IMR-90 (cell line): Measurements from ENCODE around the gene FUT6. TPM values are rescaled to one million over a fixed set of nuclear protein-coding genes. Genes with fewer than 3 reads are reported as not detected.
A peak's percentile ranks its signal among the peaks of the same experiment; 100 is the strongest.

ENCODE experiments used
- ATAC-seq: fragments of 200-7000 bp; cut with Tn5 transposase; 2 replicates; pipeline ENCODE4 v1.9.1; 2020; ENCODE audit warnings: low read depth, mild to moderate bottlenecking, moderate library complexity
- BruUV-seq: library from RNA; stranded (reverse); fragments of 400-500 nt; replicated peaks from 2 replicates; lab custom pipeline; 2021; lab: Mats Ljungman, UMichigan
- CTCF ChIA-PET: fragments of 300-600 bp; formaldehyde crosslinking; extraction: SDS; loops from one replicate; lab custom pipeline; 2021; ENCODE audit warnings: antibody characterized with exemption; lab: Yijun Ruan, JAX
- POLR2A ChIA-PET: fragments of 300-600 bp; sonication (Branson Sonifier 250); formaldehyde crosslinking; loops from one replicate; lab custom pipeline; 2022; ENCODE audit warnings: antibody characterized with exemption; ENCODE audit not compliant: unreplicated experiment; lab: Charles Lee
- DNase-seq: peaks from one replicate; pipeline ENCODE4 v3.0.0; 2013
- H2AFZ ChIP-seq: replicated peaks from 2 replicates; pipeline ENCODE3; 2013; ENCODE audit warnings: low read length, mild to moderate bottlenecking; ENCODE audit not compliant: poor library complexity
- H2AK5ac ChIP-seq: 2 replicates; pipeline ENCODE4 v1.6.1; 2013; ENCODE audit warnings: low read depth, low read length, inconsistent platforms
- H2AK9ac ChIP-seq: replicated peaks from 2 replicates; pipeline ENCODE3; 2013; ENCODE audit warnings: mild to moderate bottlenecking, low read depth, low read length, moderate library complexity; ENCODE audit not compliant: poor library complexity
- H2BK120ac ChIP-seq: 2 replicates; pipeline ENCODE4 v1.6.1; 2013; ENCODE audit warnings: low read depth, low read length, inconsistent platforms
- H2BK15ac ChIP-seq: 3 replicates; pipeline ENCODE4 v1.6.1; 2013; ENCODE audit warnings: low read depth, low read length, inconsistent platforms
- H2BK20ac ChIP-seq: 2 replicates; pipeline ENCODE4 v1.6.1; 2013; ENCODE audit warnings: low read depth, mild to moderate bottlenecking, inconsistent platforms, low read length, moderate library complexity
- H2BK5ac ChIP-seq: 2 replicates; pipeline ENCODE4 v1.6.1; 2013; ENCODE audit warnings: mild to moderate bottlenecking, low read depth, low read length, inconsistent platforms; ENCODE audit not compliant: poor library complexity, severe bottlenecking
- H3K14ac ChIP-seq: replicated peaks from 2 replicates; pipeline ENCODE4 v1.6.1; 2013; ENCODE audit warnings: low read depth, low read length, inconsistent platforms
- H3K18ac ChIP-seq: 2 replicates; pipeline ENCODE4 v1.6.1; 2013; ENCODE audit warnings: low read depth, low read length, control low read depth
- H3K23ac ChIP-seq: 2 replicates; pipeline ENCODE4 v1.6.1; 2013; ENCODE audit warnings: low read depth, low read length, inconsistent platforms
- H3K27ac ChIP-seq: 2 replicates; pipeline ENCODE4 v1.5.1; 2013; ENCODE audit warnings: mild to moderate bottlenecking, control low read depth, low read length; ENCODE audit not compliant: insufficient read depth
- H3K27me3 ChIP-seq: 2 replicates; pipeline ENCODE4 v1.6.1; 2013; ENCODE audit warnings: low read length; ENCODE audit not compliant: control insufficient read depth, insufficient read depth
- H3K36me3 ChIP-seq: 2 replicates; pipeline ENCODE4 v1.6.1; 2013; ENCODE audit warnings: low read length, mixed read lengths; ENCODE audit not compliant: control insufficient read depth, insufficient read depth
- H3K4ac ChIP-seq: 2 replicates; pipeline ENCODE4 v1.6.1; 2013; ENCODE audit warnings: low read depth, low read length, inconsistent platforms
- H3K4me1 ChIP-seq: 2 replicates; pipeline ENCODE4 v1.6.1; 2013; ENCODE audit warnings: low read length, mixed read lengths; ENCODE audit not compliant: control insufficient read depth, insufficient read depth
- H3K4me2 ChIP-seq: 2 replicates; pipeline ENCODE4 v1.6.1; 2013; ENCODE audit warnings: low read depth, mild to moderate bottlenecking, control low read depth, low read length, moderate library complexity
- H3K4me3 ChIP-seq: 2 replicates; pipeline ENCODE4 v1.5.1; 2013; ENCODE audit warnings: low read depth, mild to moderate bottlenecking, control low read depth, low read length, moderate library complexity; ENCODE audit not compliant: insufficient read depth
- H3K56ac ChIP-seq: 2 replicates; pipeline ENCODE4 v1.6.1; 2013; ENCODE audit warnings: low read length, inconsistent platforms; ENCODE audit not compliant: insufficient read depth; ENCODE audit errors: extremely low read depth
- H3K79me1 ChIP-seq, 2 experiments: 2 replicates each; pipeline ENCODE4 v1.6.1; 2013; ENCODE audit warnings: low read length in 2 of 2, inconsistent platforms in 1 of 2, low read depth in 1 of 2
- H3K9ac ChIP-seq: 2 replicates; pipeline ENCODE4 v1.6.1; 2013; ENCODE audit warnings: low read depth, low read length, control low read depth
- H3K9me1 ChIP-seq: 2 replicates; pipeline ENCODE4 v1.6.1; 2013; ENCODE audit warnings: low read length, inconsistent platforms; ENCODE audit not compliant: insufficient read depth
- H3K9me3 ChIP-seq: 2 replicates; pipeline ENCODE4 v1.6.1; 2013; ENCODE audit warnings: low read length; ENCODE audit not compliant: control insufficient read depth, insufficient read depth
- H4K20me1 ChIP-seq: 2 replicates; pipeline ENCODE4 v1.6.1; 2013; ENCODE audit warnings: low read length, inconsistent platforms; ENCODE audit not compliant: insufficient read depth
- H4K5ac ChIP-seq: 2 replicates; pipeline ENCODE4 v1.6.1; 2013; ENCODE audit warnings: mild to moderate bottlenecking, low read depth, low read length, control low read depth
- H4K8ac ChIP-seq, 2 experiments: 2 replicates each; pipeline ENCODE4 v1.6.1; 2013; ENCODE audit warnings: low read depth in 2 of 2, low read length in 2 of 2, control low read depth in 1 of 2, inconsistent platforms in 1 of 2
- H4K91ac ChIP-seq: 2 replicates; pipeline ENCODE4 v1.6.1; 2013; ENCODE audit warnings: low read depth, low read length, inconsistent platforms; ENCODE audit not compliant: insufficient read depth
- CHD1 ChIP-seq: IDR thresholded peaks from 2 replicates; pipeline ENCODE4 v1.6.1; 2012; ENCODE audit warnings: low read depth, low read length, improper control_type of control experiment
- MAZ ChIP-seq: IDR thresholded peaks from 2 replicates; pipeline ENCODE4 v1.6.1; 2012; ENCODE audit warnings: low read depth, mild to moderate bottlenecking, low read length, improper control_type of control experiment, moderate library complexity, borderline replicate concordance
- RCOR1 ChIP-seq: IDR thresholded peaks from 2 replicates; pipeline ENCODE4 v1.6.1; 2012; ENCODE audit warnings: mild to moderate bottlenecking, low read length, improper control_type of control experiment; ENCODE audit not compliant: insufficient replicate concordance
- RFX5 ChIP-seq: IDR thresholded peaks from 2 replicates; pipeline ENCODE4 v1.8.0; 2012; ENCODE audit warnings: low read depth, mild to moderate bottlenecking, low read length, moderate library complexity
- SMC3 ChIP-seq: fragments of 150-350 bp; IDR thresholded peaks from 2 replicates; pipeline ENCODE4 v1.6.1; 2016; ENCODE audit warnings: low read depth, mild to moderate bottlenecking, antibody characterized with exemption, low read length, moderate library complexity
- WGBS, 2 experiments: methylation state at CpG; one replicate each; pipeline versions ENCODE4 v1.1.5 to v1.1.7; 2013; ENCODE audit warnings: missing lambda C conversion rate in 2 of 2; ENCODE audit not compliant: insufficient read length in 1 of 2; ENCODE audit errors: extremely low coverage in 2 of 2; 5-methylcytosine and 5-hydroxymethylcytosine counted together
- dilution Hi-C: fragments of 300-500 bp; cut with HindIII; formaldehyde crosslinking; loops from one replicate; pipeline ENCODE4 v1.14.3; 2018; ENCODE audit warnings: low sequenced_read_pairs; ENCODE audit not compliant: unreplicated experiment
- in situ Hi-C: fragments of 300-500 bp; cut with MboI; formaldehyde crosslinking; loops from 3 replicates; pipeline ENCODE4 v1.14.3; 2019; ENCODE audit warnings: low sequenced_read_pairs, inconsistent platforms, mixed read lengths
- intact Hi-C: fragments of 100-400 bp; cut with micrococcal nuclease; formaldehyde crosslinking; loops from 2 replicates; pipeline ENCODE4 v1.10.0; 2022
- polyA plus RNA-seq, 3 experiments: library from polyadenylated mRNA; depleted of rRNA; stranded (reverse); fragments of >200 nt; gene quantifications; 2 replicates each; pipeline ENCODE4 v1.2.3, GENCODE V29; 2012; ENCODE audit warnings: low replicate concordance in 1 of 3
- total RNA-seq: library from RNA; depleted of rRNA; stranded (reverse); fragments of >200 nt; gene quantifications from 2 replicates; pipeline ENCODE4 v1.2.3, GENCODE V29; 2012

The FUT6 gene
- total and polyA plus RNA-seq, 2 of the 4 experiments (the other 2 are of a cell fraction): not detected

GRCh38 chr19:5828661-5829566, 10.6 kb downstream of the FUT6 start:
- Histone ChIP-seq H2BK5ac (peak overlapping the region; percentile 63), H2BK15ac (peak overlapping the region; percentile 74; the same call in 2 of the 3 replicates), H3K27me3 (no peaks in the 10 kb centered on the region; the same call in 1 of the 2 replicates), H3K9me3 (no peaks in the 10 kb centered on the region), H3K56ac (peak overlapping the region; percentile 81), H3K9me1 (peaks cover 4% of the 10 kb centered on the region; the same call in 1 of the 2 replicates), H3K27ac (peak overlapping the region; percentile 58), H2AFZ (peak overlapping the region; percentile 97), H2AK5ac (peak overlapping the region; percentile 98), H3K23ac (peak overlapping the region; percentile 97), H4K8ac (peak overlapping the region; percentile 97 to 99), H3K4me2 (peak overlapping the region; percentile 86), H2AK9ac (peak overlapping the region; percentile 97), H3K79me1 (peaks cover 0 to 6% of the 10 kb centered on the region in 2 experiments; a peak in 2 of 4 replicates), H3K4ac (peak overlapping the region; percentile 97), H3K9ac (peak overlapping the region; percentile 85), H4K5ac (peak overlapping the region; percentile 96), H3K18ac (peak overlapping the region; percentile 62), H2BK120ac (peak overlapping the region; percentile 60), H3K36me3 (no peaks in the 10 kb centered on the region), H3K4me3 (peak overlapping the region; percentile 59), H4K20me1 (no peaks in the 10 kb centered on the region), H2BK20ac (no peak overlapping the region), H3K14ac (peak overlapping the region; percentile 98), H3K4me1 (peaks cover 9% of the 10 kb centered on the region), H4K91ac (peak overlapping the region; percentile 89)
- no peak for TF ChIP-seq RCOR1
- no peak for TF ChIP-seq CHD1
- no peak for TF ChIP-seq MAZ
- TF ChIP-seq SMC3: no peak
- TF ChIP-seq RFX5: no peak
- ChIA-PET POLR2A (interaction anchor here (1.0 kb wide), 1 partner anchor 75 kb away, joined by 3 read pairs; the partner anchor contains the start of gene NDUFA11), CTCF (interaction anchor here (2.2 kb wide), 1 partner anchor 25 kb away, joined by 7 read pairs; no protein-coding TSS in a partner anchor)
- no peak for ATAC-seq
- DNase-seq: no peak
- dilution Hi-C loops: no loop called here
- intact Hi-C loops: loop anchor here (5.0 kb wide), 1 partner anchor 63 kb away; no protein-coding TSS in a partner anchor
- 20% methylated on average over 2 of the region's 47 CpGs; no CpG with 5 or more reads in 1 of the 2 experiments for WGBS, 2 experiments
- BruUV-seq: no TSS peak
- in situ Hi-C loops: no loop called here
